8988T (cell line): Measurements from ENCODE around the gene HHIPL1.

ENCODE experiments used
- DNase-seq: peaks from one replicate; pipeline ENCODE4 v3.0.0; 2011

The HHIPL1 gene

GRCh38 chr14:99677231-99678140 is 32.6 kb downstream of the HHIPL1 start:
- DNase-seq: no peak

GRCh38 chr14:99678198-99678597 is 33.3 kb downstream of the HHIPL1 start:
- no peak for DNase-seq

GRCh38 chr14:99679111-99679510 is 34.2 kb downstream of the HHIPL1 start:
- no peak for DNase-seq

- no peak for DNase-seq
Measured at GRCh38 chr14:99679543-99679942, 34.6 kb downstream of the HHIPL1 start.

GRCh38 chr14:99679996-99680395 is 35.1 kb downstream of the HHIPL1 start:
- DNase-seq: no peak

- DNase-seq: no peak
Measured at GRCh38 chr14:99681101-99681831, 36.3 kb downstream of the HHIPL1 start.

- no peak for DNase-seq
Measured at GRCh38 chr14:99681832-99682148, 36.9 kb downstream of the HHIPL1 start.

GRCh38 chr14:99682809-99683618 is 38.1 kb downstream of the HHIPL1 start:
- peak; percentile 94 for DNase-seq

GRCh38 chr14:99683619-99684409 is 38.9 kb downstream of the HHIPL1 start, which contains the start of gene CYP46A1:
TSS of gene CYP46A1 (plus strand) at chr14:99684298. CDS start at chr14:99684418, 120 bp downstream.
- peak; percentile 95 for DNase-seq

- no peak for DNase-seq
Measured at GRCh38 chr14:99684410-99684934, 39.5 kb downstream of the HHIPL1 start.

- no peak for DNase-seq
Measured at GRCh38 chr14:99685151-99685591, 40.2 kb downstream of the HHIPL1 start.

- DNase-seq: no peak
Measured at GRCh38 chr14:99685596-99685995, 40.7 kb downstream of the HHIPL1 start.

- DNase-seq: no peak
Measured at GRCh38 chr14:99686557-99687283, 41.8 kb downstream of the HHIPL1 start.

GRCh38 chr14:99687284-99688209 is 42.6 kb downstream of the HHIPL1 start:
- no peak for DNase-seq

GRCh38 chr14:99688210-99688581 is 43.3 kb downstream of the HHIPL1 start:
- DNase-seq: no peak

GRCh38 chr14:99688629-99689028 is 43.7 kb downstream of the HHIPL1 start:
- no peak for DNase-seq

- no peak for DNase-seq
Measured at GRCh38 chr14:99689266-99690236, 44.6 kb downstream of the HHIPL1 start.

GRCh38 chr14:99690636-99691035 is 45.7 kb downstream of the HHIPL1 start:
- DNase-seq: no peak
